K562 (cell line): Measurements from ENCODE around the gene CDT1. TPM values are rescaled to one million over a fixed set of nuclear protein-coding genes. Genes with fewer than 3 reads are reported as not detected.

Experiments
- ATAC-seq: fragments of 200-7000 bp; cut with Tn5 transposase; 3 replicates; pipeline ENCODE4 v1.9.1; 2020; ENCODE audit warnings: moderate library complexity
- BruUV-seq: library from RNA; stranded (reverse); fragments of 400-500 nt; replicated peaks from 2 replicates; lab custom pipeline; 2021; lab: Mats Ljungman, UMichigan
- CTCF ChIA-PET: fragments of 300-600 bp; formaldehyde crosslinking; extraction: SDS; loops from one replicate; lab custom pipeline; 2021; ENCODE audit warnings: low intra/inter-chr PET ratio; lab: Yijun Ruan, JAX
- POLR2A ChIA-PET: fragments of 300-600, 350-650 bp; sonication (Branson Sonifier 250); formaldehyde crosslinking; extraction: SDS; loops from one replicate; lab custom pipeline; 2021; ENCODE audit warnings: antibody characterized with exemption, inconsistent platforms; lab: Yijun Ruan, JAX
- DNase-seq, 4 experiments: peaks; one replicate each; pipeline versions ENCODE4 v3.0.0 to v3.0.0-alpha.2; 2011 to 2018; ENCODE audit warnings: low spot score in 3 of 4, mixed read lengths in 3 of 4; ENCODE audit errors: extremely low read depth in 1 of 4
- FAIRE-seq: peaks from 2 replicates; lab custom pipeline; 2011; peaks lifted over from hg19 to GRCh38; lab: Jason Lieb, UNC
- H2AFZ ChIP-seq: 2 replicates; pipeline ENCODE4 v1.6.0; 2011; ENCODE audit warnings: low read depth, low read length, control low read depth, inconsistent platforms
- H3K27ac ChIP-seq: fragments of 200-600 bp; 3 replicates; pipeline ENCODE4 v1.8.0; 2011; ENCODE audit warnings: low read depth, mild to moderate bottlenecking, control low read depth, inconsistent platforms, low read length, moderate library complexity, mixed read lengths; ENCODE audit errors: extremely low read depth
- H3K27me3 ChIP-seq, 2 experiments: fragments of 300-600 bp in 1 of 2; 2 replicates in 1 of 2; 3 replicates in 1 of 2; pipeline versions ENCODE4 v1.6.0 to v1.8.0; 2011; ENCODE audit warnings: inconsistent platforms in 2 of 2, low read length in 2 of 2, mild to moderate bottlenecking in 1 of 2, mixed read lengths in 1 of 2, moderate library complexity in 1 of 2; ENCODE audit not compliant: control insufficient read depth in 2 of 2, insufficient read depth in 2 of 2
- H3K36me3 ChIP-seq: fragments of 300-600 bp; 3 replicates; pipeline ENCODE4 v1.8.0; 2011; ENCODE audit warnings: mild to moderate bottlenecking, low read length, inconsistent platforms; ENCODE audit not compliant: control insufficient read depth, insufficient read depth
- H3K4me1 ChIP-seq, 2 experiments: fragments of 200-600 bp in 1 of 2; replicated peaks in 1 of 2; 2 replicates in 1 of 2; 3 replicates in 1 of 2; pipeline versions ENCODE4 v1.5.1 to v1.8.0; 2011; ENCODE audit warnings: inconsistent platforms in 2 of 2, low read length in 2 of 2, mild to moderate bottlenecking in 1 of 2, mixed read lengths in 1 of 2, moderate library complexity in 1 of 2; ENCODE audit not compliant: control insufficient read depth in 2 of 2, insufficient read depth in 2 of 2
- H3K4me2 ChIP-seq: 2 replicates; pipeline ENCODE4 v1.6.1; 2011; ENCODE audit warnings: low read length, control low read depth, inconsistent platforms, mixed read lengths; ENCODE audit not compliant: insufficient read depth
- H3K4me3 ChIP-seq: fragments of 200-600 bp; sonication (generic), shearing (Covaris generic); 2 replicates; pipeline ENCODE4 v1.5.1; 2016; ENCODE audit warnings: control low read depth, inconsistent platforms
- H3K79me2 ChIP-seq: fragments of 200-600 bp; 3 replicates; pipeline ENCODE4 v1.8.0; 2011; ENCODE audit warnings: low read length, inconsistent platforms; ENCODE audit not compliant: control insufficient read depth, insufficient read depth
- H3K9ac ChIP-seq, 2 experiments: 2 replicates each; pipeline versions ENCODE4 v1.6.0 to v1.6.1; 2011; ENCODE audit warnings: low read depth in 2 of 2, low read length in 2 of 2, control low read depth in 1 of 2, inconsistent platforms in 1 of 2, mild to moderate bottlenecking in 1 of 2, mixed read lengths in 1 of 2; ENCODE audit not compliant: insufficient read depth in 1 of 2
- H3K9me1 ChIP-seq: one replicate; pipeline ENCODE4 v1.6.0; 2011; ENCODE audit warnings: inconsistent platforms, mild to moderate bottlenecking, low read length, moderate library complexity; ENCODE audit not compliant: control insufficient read depth, insufficient read depth
- H3K9me3 ChIP-seq: replicated peaks from 2 replicates; pipeline ENCODE4 v1.5.1; 2011; ENCODE audit warnings: low read depth, low read length, inconsistent platforms; ENCODE audit not compliant: control insufficient read depth, insufficient read depth
- H4K20me1 ChIP-seq: replicated peaks from 2 replicates; pipeline ENCODE4 v1.6.1; 2011; ENCODE audit warnings: low read length, inconsistent platforms, mixed read lengths; ENCODE audit not compliant: control insufficient read depth, insufficient read depth
- BHLHE40 ChIP-seq: IDR thresholded peaks from 2 replicates; pipeline ENCODE4 v1.6.1; 2011; ENCODE audit warnings: low read length, improper control_type of control experiment
- BRD9 ChIP-seq: fragments of 450-650 bp; IDR thresholded peaks from 2 replicates; pipeline ENCODE4 v1.6.1; 2018; ENCODE audit warnings: low read depth; ENCODE audit not compliant: partially characterized antibody
- CBFA2T3 ChIP-seq: fragments of 450-650 bp; IDR thresholded peaks from 2 replicates; pipeline ENCODE4 v1.6.1; 2017
- NR2C1 ChIP-seq, 2 experiments: fragments of 450-650 bp; IDR thresholded peaks; 2 replicates each; pipeline ENCODE4 v1.6.1; 2017; ENCODE audit warnings: mild to moderate bottlenecking in 2 of 2, antibody characterized with exemption in 1 of 2, inconsistent platforms in 1 of 2, missing compliant biosample characterization in 1 of 2, missing genetic modification characterization in 1 of 2
- POLR3A ChIP-seq: IDR thresholded peaks from 2 replicates; pipeline ENCODE4 v1.6.1; 2011; ENCODE audit warnings: borderline replicate concordance, mild to moderate bottlenecking, moderate library complexity; ENCODE audit not compliant: insufficient read length, insufficient read depth; ENCODE audit errors: extremely low read depth
- PRMT5 ChIP-seq: sonication (generic); formaldehyde crosslinking; IDR thresholded peaks from 2 replicates; pipeline ENCODE4 v1.5.0; 2020; ENCODE audit warnings: missing genetic modification reagents
- SRSF1 ChIP-seq: fragments of 200-400 bp; formaldehyde crosslinking; IDR thresholded peaks from 2 replicates; pipeline ENCODE4 v1.6.1; 2017; ENCODE audit warnings: mild to moderate bottlenecking, low read depth, low read length, moderate library complexity
- TAF9B ChIP-seq: fragments of 450-650 bp; IDR thresholded peaks from 2 replicates; pipeline ENCODE4 v1.6.1; 2018; ENCODE audit warnings: mild to moderate bottlenecking; ENCODE audit not compliant: partially characterized antibody
- ZNF384 ChIP-seq: IDR thresholded peaks from 2 replicates; pipeline ENCODE4 v1.6.1; 2012; ENCODE audit warnings: low read depth, low read length, improper control_type of control experiment
- ZNF444 ChIP-seq: fragments of 250-450 bp; sonication (Bioruptor Pico); IDR thresholded peaks from 2 replicates; pipeline ENCODE4 v1.4.0; 2020; ENCODE audit warnings: mild to moderate bottlenecking, moderate library complexity
- ZNF644 ChIP-seq: fragments of 200-800 bp; sonication (Bioruptor generic); IDR thresholded peaks from 2 replicates; pipeline ENCODE4 v1.6.1; 2016; ENCODE audit warnings: low read depth, missing genetic modification characterization, missing compliant biosample characterization
- ZNF717 ChIP-seq: fragments of 250-450 bp; sonication (Bioruptor Pico); IDR thresholded peaks from 2 replicates; pipeline ENCODE4 v1.5.0; 2021
- ZNF778 ChIP-seq: fragments of 450-650 bp; formaldehyde crosslinking; IDR thresholded peaks from 2 replicates; pipeline ENCODE4 v1.4.0; 2020; ENCODE audit warnings: mild to moderate bottlenecking, moderate library complexity
- WGBS: fragments of 100-300 bp; shearing (Covaris generic); methylation state at CpG from one replicate; pipeline ENCODE4 v1.1.6; 2016; ENCODE audit warnings: low coverage, mixed read lengths; ENCODE audit not compliant: insufficient coverage; ENCODE audit errors: missing lambda C conversion rate; 5-methylcytosine and 5-hydroxymethylcytosine counted together
- in situ Hi-C: fragments of 300-500 bp; cut with MboI; formaldehyde crosslinking; loops from 4 replicates; pipeline ENCODE4 v1.15.0; 2018; ENCODE audit warnings: inconsistent platforms, mixed read lengths
- intact Hi-C: fragments of 100-400 bp; cut with micrococcal nuclease; formaldehyde crosslinking; loops from 2 replicates; pipeline ENCODE4 v1.14.2; 2022
- polyA plus RNA-seq, 8 experiments: library from polyadenylated mRNA; depleted of rRNA in 4 of 8; stranded (reverse) in 5 of 8; unstranded in 3 of 8; fragments of >200 nt; fragmentation: Nextera tagmentation in 2 of 8; fragmentation: Illumina TruSeq in 1 of 8; extraction: Ambion mirVana in 2 of 8; extraction: Trizol in 1 of 8; gene quantifications; 2 replicates each; pipeline versions ENCODE4 v1.2.1 to v1.2.3, GENCODE V29; 2011 to 2014; ENCODE audit warnings: inconsistent platforms in 1 of 8, missing spikeins in 1 of 8
- total RNA-seq, 7 experiments: library from RNA; depleted of rRNA in 6 of 7; stranded (reverse); fragments of >200 nt in 6 of 7; fragmentation: Illumina TruSeq in 2 of 7; extraction: Trizol in 2 of 7; gene quantifications; 2 replicates each; pipeline versions ENCODE4 v1.2.1 to v1.2.3, GENCODE V29; 2011 to 2021; ENCODE audit warnings: low replicate concordance in 1 of 7
- TF ChIP-seq, protein P1 (sequence below), 2 experiments: fragments of 450-650 bp; IDR thresholded peaks; 2 replicates each; pipeline ENCODE4 v1.6.1; 2016

Gene CDT1
- total and polyA plus RNA-seq, 9 of the 15 experiments (the other 6 are each of a cell fraction or from before 2014, with no cell fraction given), result 0.92 to 178 (median 14.2) TPM

DNA sequence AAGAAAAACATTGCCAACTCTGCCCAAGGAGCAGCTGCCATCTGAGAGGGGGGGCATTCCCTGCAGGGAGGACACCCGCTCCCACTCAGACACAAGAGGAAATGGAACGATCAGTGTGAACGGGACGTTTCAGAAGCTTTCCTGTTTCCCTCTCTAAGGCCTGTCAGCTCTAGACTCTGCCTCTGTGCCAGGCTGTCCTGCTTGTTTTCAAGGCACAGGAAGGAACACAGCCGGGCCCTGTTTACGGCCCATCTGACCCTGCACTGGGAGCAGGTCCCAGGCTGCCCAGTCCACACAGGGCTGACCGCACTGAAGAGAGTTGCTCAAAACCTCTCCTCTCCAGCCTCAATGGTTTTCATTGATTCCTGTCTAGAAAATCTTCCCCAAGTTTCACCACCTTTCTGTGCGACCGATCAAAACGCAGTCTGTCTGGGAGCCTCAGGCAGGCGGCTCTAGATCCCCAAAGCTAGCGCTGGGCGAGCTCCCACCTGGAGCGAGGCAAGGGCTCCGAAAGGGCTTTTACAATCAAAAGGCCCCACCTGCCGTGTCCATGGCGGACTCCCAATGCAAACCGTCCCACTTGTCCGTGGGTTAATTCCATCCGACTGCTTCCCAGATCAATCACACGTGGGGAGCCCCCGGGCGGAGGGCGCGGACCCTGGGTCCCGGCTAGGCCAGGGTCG, 20.1 kb upstream of the CDT1 start (continued):
- TF ChIP-seq ZNF644 (tag) (no peak), PRMT5 (CRISPR knock-in tag) (0 out of 2 replicates have a peak, but pooled peaks have one; percentile 34), ZNF717 (CRISPR knock-in tag) (no peak)
- TF ChIP-seq, protein P1, sequence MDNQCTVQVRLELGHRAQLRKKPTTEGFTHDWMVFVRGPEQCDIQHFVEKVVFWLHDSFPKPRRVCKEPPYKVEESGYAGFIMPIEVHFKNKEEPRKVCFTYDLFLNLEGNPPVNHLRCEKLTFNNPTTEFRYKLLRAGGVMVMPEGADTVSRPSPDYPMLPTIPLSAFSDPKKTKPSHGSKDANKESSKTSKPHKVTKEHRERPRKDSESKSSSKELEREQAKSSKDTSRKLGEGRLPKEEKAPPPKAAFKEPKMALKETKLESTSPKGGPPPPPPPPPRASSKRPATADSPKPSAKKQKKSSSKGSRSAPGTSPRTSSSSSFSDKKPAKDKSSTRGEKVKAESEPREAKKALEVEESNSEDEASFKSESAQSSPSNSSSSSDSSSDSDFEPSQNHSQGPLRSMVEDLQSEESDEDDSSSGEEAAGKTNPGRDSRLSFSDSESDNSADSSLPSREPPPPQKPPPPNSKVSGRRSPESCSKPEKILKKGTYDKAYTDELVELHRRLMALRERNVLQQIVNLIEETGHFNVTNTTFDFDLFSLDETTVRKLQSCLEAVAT (IDR thresholded peaks at IDR 0.05), result peak in 1 of 2 experiments; percentile 25; a peak in 1 of 4 replicates

DNA sequence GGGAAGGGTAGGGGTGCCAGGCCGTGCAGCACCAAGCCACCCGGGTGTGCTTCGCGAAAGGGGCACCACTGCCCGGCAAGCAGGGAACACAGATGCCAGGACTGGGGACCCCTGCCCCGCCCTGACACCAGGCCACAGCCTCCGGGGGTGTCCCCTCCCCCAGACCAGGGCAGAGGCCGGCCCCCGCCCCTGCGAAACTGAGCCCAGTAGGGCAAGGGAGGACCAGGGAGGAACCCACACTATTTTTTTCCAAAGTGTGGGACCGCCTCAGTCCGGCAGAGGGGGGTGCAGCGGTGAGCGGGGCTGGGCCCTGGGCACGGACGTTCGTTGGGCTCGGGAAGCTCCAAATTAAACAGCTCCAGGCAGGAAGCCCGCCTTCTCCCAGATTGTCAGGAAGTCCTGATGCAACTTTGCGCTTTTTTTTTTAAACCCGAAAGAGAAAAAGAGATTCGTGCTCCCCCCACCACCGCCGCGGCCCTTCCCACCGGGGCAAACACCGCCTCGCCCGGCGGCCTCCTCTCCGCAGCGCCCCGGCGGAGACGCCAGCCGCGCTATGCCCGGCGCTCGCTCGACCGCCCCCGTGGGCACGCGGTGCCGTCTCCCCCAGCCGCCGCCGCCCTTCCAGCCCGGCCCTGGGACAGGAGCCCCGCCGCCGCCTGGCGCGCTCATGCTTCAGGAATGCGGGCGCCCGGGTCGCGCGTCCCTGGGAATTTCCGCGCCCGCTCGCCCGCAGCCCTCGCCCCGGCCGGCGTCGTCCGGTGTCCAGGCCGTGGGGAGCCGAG, 19.3 kb upstream of the CDT1 start:
- ChIA-PET POLR2A (interaction anchor here (0.5 to 7.0 kb wide), 12 partner anchors 8 to 723 kb away, joined by 3 to 124 read pairs (median 4); partner anchors contain the start of gene APRT), CTCF (interaction anchor here (0.6 to 3.3 kb wide), 5 partner anchors 28 to 524 kb away, joined by 3 to 51 read pairs (median 5); no protein-coding TSS in a partner anchor)
- H3K9me1 ChIP-seq, result peaks cover 5% of the 10 kb centered on the region
- in situ Hi-C loops (no loop called here), intact Hi-C loops (loop anchor here (2.0 kb wide), 2 partner anchors 13 to 47 kb away; no protein-coding TSS in a partner anchor)
- peaks cover 38 to 70% of the 10 kb centered on the region in 2 experiments for H3K4me1 ChIP-seq
- H3K9ac ChIP-seq, result peak overlapping the region; percentile 90 to 99
- WGBS, result under 1% methylated on average over 63 of the region's 74 CpGs
- peak overlapping the region; percentile 93 for H3K27ac ChIP-seq
- H4K20me1 ChIP-seq, result peaks cover 26% of the 10 kb centered on the region; the same call in 1 of the 2 replicates
- FAIRE-seq (no peak), DNase-seq (peak; percentile 76 to 79 (median 77)), ATAC-seq (peak; percentile 60)
- peak overlapping the region; percentile 78 for H3K4me2 ChIP-seq
- peak overlapping the region; percentile 70 for H3K4me3 ChIP-seq
- H2AFZ ChIP-seq, result no peak overlapping the region
- H3K9me3 ChIP-seq, result no peaks in the 10 kb centered on the region
- H3K36me3 ChIP-seq, result peaks cover 24% of the 10 kb centered on the region
- peaks cover 65% of the 10 kb centered on the region for H3K79me2 ChIP-seq
- H3K27me3 ChIP-seq, result no peaks in the 10 kb centered on the region
- BruUV-seq, result no TSS peak
- TF ChIP-seq TAF9B, result no peak
- no peak for TF ChIP-seq ZNF778 (CRISPR knock-in tag)
- no peak for TF ChIP-seq SRSF1
- TF ChIP-seq BRD9, result no peak
- TF ChIP-seq ZNF384, result peak; percentile 86
- TF ChIP-seq BHLHE40, result no peak; the same call in 1 of the 2 replicates
- TF ChIP-seq ZNF444 (CRISPR knock-in tag), result 0 out of 2 replicates have a peak, but pooled peaks have one; percentile 14
- TF ChIP-seq NR2C1 (IDR thresholded peaks at IDR 0.05), result no peak
- no peak for TF ChIP-seq NR2C1 (tag; IDR thresholded peaks at IDR 0.05)
- TF ChIP-seq POLR3A, result no peak
- TF ChIP-seq CBFA2T3, result no peak
